GM12892 (cell line): ENCODE results near the gene NLRC5.

Source experiments
- POLR2A ChIP-seq: IDR thresholded peaks from 2 replicates; pipeline ENCODE4 v1.6.1; 2011; ENCODE audit warnings: low read depth, low read length, control low read depth
- POLR2AphosphoS5 ChIP-seq: IDR thresholded peaks from 2 replicates; pipeline ENCODE4 v1.6.1; 2011; ENCODE audit warnings: low read depth, low read length, control low read depth

- no peak for TF ChIP-seq POLR2A
- no peak for TF ChIP-seq POLR2AphosphoS5
These were observed 65.0 kb downstream of the NLRC5 start for GRCh38 chr16:57054338-57054737.
